IgD-negative memory B cell (primary cell): ENCODE results near the gene SUSD4. TPM values are rescaled to one million over a fixed set of nuclear protein-coding genes. Genes with fewer than 3 reads are reported as not detected.

Source experiments
- H3K27ac Mint-ChIP-seq, 3 donors: one replicate each; pipeline ENCODE4 v1.8.0; 2020 to 2022; ENCODE audit warnings: mild to moderate bottlenecking in 3 of 3, mixed read lengths in 3 of 3, moderate library complexity in 1 of 3
- H3K27me3 Mint-ChIP-seq: one replicate; pipeline ENCODE4 v1.8.0; 2021; ENCODE audit warnings: mixed read lengths
- H3K36me3 Mint-ChIP-seq: one replicate; pipeline ENCODE4 v1.8.0; 2020; ENCODE audit warnings: mild to moderate bottlenecking, mixed read lengths
- H3K4me1 Mint-ChIP-seq, 3 donors: one replicate each; pipeline ENCODE4 v1.8.0; 2020 to 2022; ENCODE audit warnings: mixed read lengths in 3 of 3, mild to moderate bottlenecking in 1 of 3
- H3K4me3 Mint-ChIP-seq, 4 donors: one replicate each; pipeline ENCODE4 v1.8.0; 2020 to 2022; ENCODE audit warnings: mild to moderate bottlenecking in 4 of 4, mixed read lengths in 4 of 4, moderate library complexity in 3 of 4
- H3K9me3 Mint-ChIP-seq, 3 donors: one replicate each; pipeline ENCODE4 v1.8.0; 2020 to 2021; ENCODE audit warnings: mixed read lengths in 3 of 3, mild to moderate bottlenecking in 1 of 3
- polyA plus RNA-seq: library from polyadenylated mRNA; unstranded; fragments of 300-500 nt; fragmentation: Illumina TruSeq; gene quantifications from one replicate; pipeline ENCODE4 v1.2.3, GENCODE V29; 2021

Gene SUSD4
- polyA plus RNA-seq, 1 donor from 2014 or later = 0.29 TPM

DNA sequence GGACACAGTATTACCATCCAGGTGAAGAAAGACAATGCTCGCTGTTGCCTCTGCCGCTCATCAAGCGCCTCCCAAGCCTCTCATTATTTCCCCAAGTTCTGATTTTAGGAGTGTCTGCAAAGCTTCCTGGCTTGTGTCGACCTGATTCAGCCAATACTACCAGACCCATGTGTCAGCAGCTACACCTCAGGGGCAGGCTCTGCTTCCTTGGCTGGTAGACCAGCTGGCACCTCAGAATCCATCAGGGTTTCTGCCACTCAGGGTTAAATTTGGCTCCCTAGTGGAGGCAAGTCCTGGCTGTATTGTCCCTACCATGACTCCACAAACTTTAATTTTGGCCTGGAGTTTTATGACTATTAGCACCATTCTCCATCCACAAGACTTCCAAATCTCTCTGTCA lies 35.4 kb downstream of the SUSD4 start:
- no peak overlapping the region for H3K4me3 Mint-ChIP-seq
- H3K27ac Mint-ChIP-seq = no peak overlapping the region
- peaks cover 11% of the 10 kb centered on the region for H3K27me3 Mint-ChIP-seq
- no peaks in the 10 kb centered on the region for H3K4me1 Mint-ChIP-seq
- peaks cover 2% of the 10 kb centered on the region for H3K36me3 Mint-ChIP-seq
- H3K9me3 Mint-ChIP-seq = peaks cover 0 to 3% (median 0%) of the 10 kb centered on the region in 3 donors

DNA sequence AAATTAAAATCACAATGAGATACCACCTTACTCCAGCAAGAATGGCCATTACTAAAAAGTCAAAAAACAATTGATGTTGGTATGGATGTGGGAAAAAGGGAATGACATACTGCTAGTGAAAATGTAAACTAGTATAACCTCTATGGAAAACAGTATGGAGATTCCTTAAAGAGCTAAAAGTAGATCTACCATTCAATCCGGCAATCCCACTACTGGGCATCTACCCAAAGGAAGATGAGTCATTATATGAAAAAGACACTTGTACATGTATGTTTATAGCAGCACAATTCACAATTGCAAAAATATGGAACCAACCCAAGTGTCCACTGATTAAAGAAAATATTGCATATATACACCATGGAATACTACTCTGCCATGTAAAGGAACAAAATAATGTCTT lies 37.2 kb downstream of the SUSD4 start:
- Mint-ChIP-seq H3K9me3 (peaks cover 0 to 3% (median 0%) of the 10 kb centered on the region in 3 donors), H3K4me1 (no peaks in the 10 kb centered on the region), H3K27ac (no peak overlapping the region), H3K27me3 (peaks cover 8% of the 10 kb centered on the region), H3K36me3 (peaks cover 2% of the 10 kb centered on the region), H3K4me3 (no peak overlapping the region)

DNA sequence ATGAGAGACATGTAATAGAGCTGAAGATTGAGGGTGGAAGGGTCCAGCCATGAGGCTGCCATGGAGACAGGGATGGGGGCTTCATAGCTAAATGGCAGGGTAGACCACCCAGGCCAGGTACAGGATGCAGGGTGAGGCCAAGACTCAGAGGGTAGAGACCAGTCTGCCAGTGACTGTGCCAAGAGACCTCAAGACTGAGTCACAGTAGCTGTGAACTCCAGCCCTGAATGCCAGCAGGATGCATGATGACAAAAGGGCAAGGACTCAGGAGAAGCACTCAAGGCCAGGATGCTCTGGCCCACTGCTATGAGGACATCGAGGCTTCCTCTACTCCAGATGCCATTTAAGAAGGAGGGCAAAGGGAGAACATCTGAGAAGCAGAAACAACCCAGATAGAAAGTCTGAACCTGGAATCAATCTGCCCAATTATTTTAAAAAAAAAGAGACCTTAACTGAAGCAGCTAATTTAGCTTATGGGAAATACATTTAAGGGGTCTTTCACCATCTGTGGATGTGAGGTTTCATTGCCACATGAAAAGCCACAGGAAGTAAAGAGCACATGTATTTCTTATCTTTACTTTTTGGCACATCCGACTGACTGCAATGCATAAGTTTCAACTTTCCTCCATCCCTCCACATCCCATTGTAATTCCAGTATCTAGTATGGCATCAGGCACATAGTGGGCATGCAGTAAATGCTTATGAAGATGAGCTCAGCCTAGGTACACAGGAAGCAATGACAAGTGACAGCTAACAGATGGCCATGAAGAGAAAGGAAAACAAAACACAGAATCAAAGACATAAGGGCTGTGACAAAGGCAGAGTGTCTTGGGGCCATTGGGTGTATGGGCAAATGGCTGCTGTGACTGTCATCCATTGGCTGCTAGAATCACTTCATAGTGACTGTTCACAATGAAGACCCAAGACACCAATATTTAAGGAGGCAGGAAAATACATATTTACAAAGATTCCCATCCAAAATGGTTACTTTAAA lies 40.2 kb downstream of the SUSD4 start:
- Mint-ChIP-seq H3K9me3 (peaks cover 0 to 3% (median 0%) of the 10 kb centered on the region in 3 donors), H3K27me3 (peaks cover 8% of the 10 kb centered on the region), H3K36me3 (peaks cover 3% of the 10 kb centered on the region), H3K4me3 (peak overlapping the region in 1 of 4 donors; percentile 55), H3K27ac (no peak overlapping the region), H3K4me1 (no peaks in the 10 kb centered on the region)

DNA sequence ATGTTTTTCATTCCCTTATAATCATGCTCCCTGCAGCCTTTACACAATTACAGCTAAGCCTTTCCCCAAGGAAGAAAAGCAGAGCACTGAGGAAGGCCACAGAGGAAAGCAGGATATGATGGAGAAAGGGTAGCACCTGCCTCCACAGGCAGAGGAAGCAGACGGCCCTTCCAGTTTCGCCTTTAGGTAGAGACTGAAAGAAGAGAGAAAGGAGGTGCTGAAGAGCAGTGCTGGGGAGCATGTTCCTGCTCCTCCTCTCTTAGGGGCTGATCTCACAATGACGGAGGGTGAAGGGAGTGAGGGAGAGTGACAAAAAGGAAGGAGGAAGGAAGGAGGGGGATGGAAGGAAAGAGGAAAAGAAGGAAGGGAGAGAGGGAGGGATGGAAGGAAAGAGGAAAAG lies 41.1 kb downstream of the SUSD4 start:
- H3K4me3 Mint-ChIP-seq = no peak overlapping the region
- no peaks in the 10 kb centered on the region for H3K4me1 Mint-ChIP-seq
- H3K9me3 Mint-ChIP-seq = peaks cover 0 to 3% (median 0%) of the 10 kb centered on the region in 3 donors

DNA sequence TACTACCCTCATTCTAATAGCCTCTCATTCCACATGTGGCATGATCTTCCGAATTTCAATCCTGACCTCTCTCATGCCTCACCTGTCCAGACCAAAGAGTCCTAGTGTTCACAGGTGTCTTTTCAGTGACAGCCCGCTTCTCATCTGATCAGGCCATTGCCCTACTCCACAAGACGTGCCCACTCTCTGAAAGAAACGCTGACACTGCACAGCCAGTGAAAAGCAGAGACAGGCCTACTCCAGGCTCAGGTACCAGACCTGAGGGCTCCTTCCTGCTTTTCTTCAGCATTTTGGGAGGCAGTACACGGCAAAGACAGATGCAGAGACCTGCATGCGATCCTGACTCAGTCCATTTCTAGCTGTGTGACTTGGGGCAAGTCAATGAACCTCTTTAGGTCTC lies 43.0 kb downstream of the SUSD4 start:
- H3K4me3 Mint-ChIP-seq = no peak overlapping the region
- H3K4me1 Mint-ChIP-seq = no peaks in the 10 kb centered on the region
- H3K27ac Mint-ChIP-seq = no peak overlapping the region
- peaks cover 3% of the 10 kb centered on the region for H3K36me3 Mint-ChIP-seq
- peaks cover 8% of the 10 kb centered on the region for H3K27me3 Mint-ChIP-seq
- peaks cover 0 to 8% (median under 1%) of the 10 kb centered on the region in 3 donors for H3K9me3 Mint-ChIP-seq

More for the DNA sequence above, 41.1 kb downstream of the SUSD4 start:
- Mint-ChIP-seq H3K27me3 (peaks cover 8% of the 10 kb centered on the region), H3K36me3 (peaks cover 3% of the 10 kb centered on the region), H3K27ac (no peak overlapping the region)

DNA sequence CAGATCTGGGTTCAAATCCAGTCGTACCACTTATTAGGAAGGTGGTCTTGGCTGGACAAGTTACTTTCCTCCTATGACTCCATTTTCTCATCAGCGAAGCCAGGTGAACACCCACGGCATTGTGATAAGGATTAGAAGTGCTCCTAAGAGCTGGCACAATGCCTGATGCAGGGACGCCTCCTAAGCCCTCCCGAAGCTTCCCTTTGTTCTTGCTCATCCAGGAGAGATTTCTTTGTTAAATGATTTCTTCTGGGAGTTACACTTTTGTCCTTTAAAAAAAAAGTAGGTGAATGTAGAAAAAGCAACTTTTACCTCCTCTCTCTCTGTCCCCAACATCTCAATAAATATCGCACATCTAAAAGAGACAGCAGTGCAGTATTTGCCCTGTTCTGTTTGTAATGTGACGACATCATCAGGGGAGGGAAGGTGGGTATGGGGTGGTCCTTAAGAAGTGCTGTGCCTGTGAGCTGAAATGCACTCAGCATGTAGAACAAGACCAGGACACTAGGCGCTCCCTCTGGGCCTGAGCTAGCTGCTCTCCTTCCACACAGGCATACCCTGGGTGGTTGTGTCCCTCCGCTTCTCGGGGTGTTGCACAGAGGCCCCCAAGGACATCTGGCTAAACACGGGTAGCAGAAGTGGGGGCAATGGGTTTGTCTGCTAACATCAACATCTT lies 43.9 kb downstream of the SUSD4 start:
- H3K9me3 Mint-ChIP-seq = peaks cover 0 to 8% (median 3%) of the 10 kb centered on the region in 3 donors
- H3K4me3 Mint-ChIP-seq = no peak overlapping the region
- H3K36me3 Mint-ChIP-seq = peaks cover 3% of the 10 kb centered on the region
- H3K27me3 Mint-ChIP-seq = peaks cover 8% of the 10 kb centered on the region
- H3K27ac Mint-ChIP-seq = no peak overlapping the region
- H3K4me1 Mint-ChIP-seq = no peaks in the 10 kb centered on the region

DNA sequence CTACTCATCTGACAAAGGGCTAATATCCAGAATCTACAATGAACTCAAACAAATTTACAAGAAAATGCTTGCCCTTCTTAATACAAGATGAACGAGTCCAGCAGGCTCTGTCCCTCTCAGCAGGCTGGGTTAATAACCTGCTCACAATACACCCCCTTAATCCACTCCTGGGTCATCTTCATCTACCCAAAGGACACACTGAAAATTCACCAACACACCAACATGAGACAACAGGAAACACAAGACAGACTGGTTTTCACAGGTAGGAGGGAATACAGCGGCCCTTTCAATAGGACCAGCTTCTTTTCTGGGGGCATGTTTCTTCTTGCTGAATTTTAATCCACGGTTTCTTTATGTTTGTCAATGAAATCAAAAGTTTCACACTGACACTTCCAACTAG lies 44.6 kb downstream of the SUSD4 start:
- Mint-ChIP-seq H3K9me3 (peaks cover 0 to 8% (median 3%) of the 10 kb centered on the region in 3 donors), H3K4me1 (no peaks in the 10 kb centered on the region), H3K4me3 (no peak overlapping the region), H3K27me3 (peaks cover 8% of the 10 kb centered on the region), H3K36me3 (peaks cover 3% of the 10 kb centered on the region), H3K27ac (no peak overlapping the region)

DNA sequence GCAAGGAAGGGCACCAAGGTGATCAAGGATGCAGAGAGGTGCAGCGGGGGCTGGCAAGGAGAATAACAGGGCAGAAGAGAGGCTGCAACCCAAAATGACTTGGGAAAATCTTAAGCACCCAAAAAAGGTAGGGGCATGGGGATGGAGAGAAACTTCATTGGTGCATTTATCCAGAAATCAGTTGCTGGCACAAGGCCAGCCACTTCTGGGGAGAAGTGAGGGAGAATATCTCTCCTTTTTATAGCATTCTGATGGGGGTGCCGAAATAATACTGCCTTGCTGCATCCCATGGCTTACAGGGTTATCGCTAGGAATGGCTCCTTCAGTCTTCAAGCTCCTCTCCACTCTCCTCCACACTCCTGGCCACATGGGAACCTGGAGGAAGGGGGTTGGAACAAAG lies 47.9 kb downstream of the SUSD4 start:
- Mint-ChIP-seq H3K4me3 (no peak overlapping the region), H3K9me3 (peaks cover 0 to 4% (median 3%) of the 10 kb centered on the region in 3 donors), H3K27ac (no peak overlapping the region), H3K36me3 (peaks cover 2% of the 10 kb centered on the region), H3K27me3 (peaks cover 7% of the 10 kb centered on the region), H3K4me1 (no peaks in the 10 kb centered on the region)

DNA sequence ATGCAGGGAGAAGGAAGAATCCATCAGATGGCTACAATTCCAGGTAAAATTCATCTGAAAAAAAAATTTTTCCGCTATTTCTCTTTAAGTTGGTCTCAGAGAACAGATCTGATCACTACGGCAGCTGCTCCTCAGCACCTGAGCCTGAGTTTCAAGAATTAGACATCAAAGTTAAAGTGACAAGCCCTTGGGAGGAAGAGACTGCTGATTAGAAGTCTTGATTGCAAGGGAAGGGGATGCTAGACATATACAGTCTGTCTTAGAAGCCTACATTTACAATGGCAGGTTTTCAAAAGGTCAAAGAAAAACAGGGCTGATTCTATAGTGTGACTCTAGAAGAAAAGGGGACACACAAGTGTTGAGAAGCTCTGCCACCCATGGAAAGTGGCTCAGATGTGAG lies 48.3 kb downstream of the SUSD4 start:
- Mint-ChIP-seq H3K4me3 (no peak overlapping the region), H3K36me3 (peaks cover 2% of the 10 kb centered on the region), H3K9me3 (peaks cover 0 to 4% (median 3%) of the 10 kb centered on the region in 3 donors), H3K27me3 (peaks cover 7% of the 10 kb centered on the region), H3K4me1 (no peaks in the 10 kb centered on the region), H3K27ac (no peak overlapping the region)

DNA sequence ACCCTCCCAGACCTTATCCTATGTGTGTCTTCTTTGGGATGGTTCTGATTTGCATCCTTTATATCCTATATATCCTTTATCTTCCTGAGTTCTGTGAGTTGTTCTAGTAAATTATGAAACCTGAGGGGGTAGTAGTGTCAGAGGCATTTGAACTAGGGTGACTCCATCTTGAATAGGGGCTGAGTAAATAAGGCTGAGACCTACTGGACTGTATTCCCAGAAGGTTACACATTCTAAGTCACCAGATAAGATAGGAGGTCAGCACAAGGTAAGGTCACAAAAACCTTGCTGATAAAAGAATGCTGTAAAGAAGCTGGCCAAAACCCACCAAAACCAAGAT lies 50.6 kb downstream of the SUSD4 start:
- H3K9me3 Mint-ChIP-seq = peaks cover 0 to 4% (median 3%) of the 10 kb centered on the region in 3 donors
- no peak overlapping the region for H3K27ac Mint-ChIP-seq
- H3K4me1 Mint-ChIP-seq = no peaks in the 10 kb centered on the region
- no peaks in the 10 kb centered on the region for H3K36me3 Mint-ChIP-seq
- H3K27me3 Mint-ChIP-seq = peaks cover 5% of the 10 kb centered on the region
- H3K4me3 Mint-ChIP-seq = no peak overlapping the region

DNA sequence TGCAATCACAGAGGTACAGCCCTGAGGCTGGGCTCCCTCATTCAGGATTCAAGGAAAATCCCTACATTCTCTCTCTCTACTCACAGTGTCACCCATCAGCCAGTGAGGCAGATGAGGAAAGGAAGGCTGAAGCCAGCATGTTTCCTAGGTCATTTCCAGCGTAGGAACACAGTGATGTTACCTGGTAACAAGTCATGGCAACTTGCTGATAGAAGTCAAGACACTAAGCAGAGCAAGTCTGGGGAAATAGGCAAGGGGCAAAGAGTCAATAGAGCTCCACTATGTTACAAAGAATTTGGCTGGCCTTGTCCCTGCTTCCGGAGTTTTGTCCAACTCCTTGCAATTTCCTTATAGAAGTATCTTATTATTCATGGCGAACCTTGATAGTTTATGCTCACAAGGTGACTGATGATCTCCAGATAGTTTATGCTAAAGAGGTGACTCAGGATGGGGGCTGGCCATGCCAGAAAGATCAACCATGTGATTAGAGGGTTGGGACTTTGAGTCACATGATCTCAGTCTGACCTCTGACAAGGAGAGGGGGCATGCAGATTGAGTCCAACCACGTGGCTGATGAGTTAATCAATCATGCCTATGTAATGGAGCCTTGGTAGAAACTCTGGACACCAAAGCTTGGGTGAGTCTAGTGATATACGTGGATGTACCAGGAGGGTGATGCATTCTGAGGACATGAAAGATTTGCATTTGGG lies 51.1 kb downstream of the SUSD4 start:
- H3K9me3 Mint-ChIP-seq = peaks cover 0 to 4% (median 3%) of the 10 kb centered on the region in 3 donors
- H3K27me3 Mint-ChIP-seq = peaks cover 6% of the 10 kb centered on the region
- no peaks in the 10 kb centered on the region for H3K4me1 Mint-ChIP-seq
- H3K36me3 Mint-ChIP-seq = no peaks in the 10 kb centered on the region
- H3K4me3 Mint-ChIP-seq = no peak overlapping the region
- no peak overlapping the region for H3K27ac Mint-ChIP-seq

DNA sequence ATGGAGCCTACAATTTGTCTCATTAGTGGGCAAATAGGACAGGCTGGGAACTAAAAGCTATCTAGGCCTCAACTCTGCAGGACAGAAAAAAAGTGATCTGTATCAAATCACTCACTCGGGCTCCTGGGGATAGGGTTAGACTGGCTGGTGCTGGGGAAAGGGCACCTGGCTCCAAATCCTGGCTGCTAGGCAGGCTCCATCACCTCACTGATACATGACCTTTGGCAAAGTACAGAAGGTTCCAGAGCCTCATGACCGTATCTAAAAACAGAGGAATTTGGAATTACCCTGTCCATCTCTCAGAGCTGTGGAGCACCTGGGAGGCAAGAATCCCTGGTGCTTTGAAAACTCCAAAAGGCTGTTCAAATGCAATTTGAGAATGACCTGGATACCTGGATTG lies 51.7 kb downstream of the SUSD4 start:
- no peak overlapping the region for H3K27ac Mint-ChIP-seq
- no peaks in the 10 kb centered on the region for H3K36me3 Mint-ChIP-seq
- no peak overlapping the region for H3K4me3 Mint-ChIP-seq
- H3K4me1 Mint-ChIP-seq = no peaks in the 10 kb centered on the region
- H3K27me3 Mint-ChIP-seq = peaks cover 6% of the 10 kb centered on the region
- H3K9me3 Mint-ChIP-seq = peaks cover 0 to 3% (median 2%) of the 10 kb centered on the region in 3 donors

DNA sequence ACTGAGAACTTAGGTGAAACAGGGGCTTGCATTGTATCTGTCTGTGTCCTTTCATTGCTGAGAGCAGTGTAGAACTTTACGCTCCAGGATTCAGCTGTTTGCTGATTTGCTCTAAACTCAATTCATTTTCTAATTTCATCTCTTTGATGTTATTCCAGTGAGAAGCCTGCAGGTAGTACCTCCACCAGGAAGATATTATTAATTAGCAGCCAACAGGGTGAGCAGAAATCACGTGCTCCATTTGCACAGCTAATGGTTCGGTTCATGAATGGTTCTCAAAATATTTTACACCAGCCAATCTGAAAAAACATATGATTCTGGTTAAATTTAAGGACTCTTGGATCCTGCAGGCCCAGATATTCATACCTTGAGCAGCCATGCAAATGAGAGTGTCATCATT lies 52.1 kb downstream of the SUSD4 start:
- Mint-ChIP-seq H3K9me3 (peaks cover 0 to 3% (median 0%) of the 10 kb centered on the region in 3 donors), H3K4me1 (no peaks in the 10 kb centered on the region), H3K36me3 (no peaks in the 10 kb centered on the region), H3K4me3 (no peak overlapping the region), H3K27me3 (peaks cover 6% of the 10 kb centered on the region), H3K27ac (no peak overlapping the region)

DNA sequence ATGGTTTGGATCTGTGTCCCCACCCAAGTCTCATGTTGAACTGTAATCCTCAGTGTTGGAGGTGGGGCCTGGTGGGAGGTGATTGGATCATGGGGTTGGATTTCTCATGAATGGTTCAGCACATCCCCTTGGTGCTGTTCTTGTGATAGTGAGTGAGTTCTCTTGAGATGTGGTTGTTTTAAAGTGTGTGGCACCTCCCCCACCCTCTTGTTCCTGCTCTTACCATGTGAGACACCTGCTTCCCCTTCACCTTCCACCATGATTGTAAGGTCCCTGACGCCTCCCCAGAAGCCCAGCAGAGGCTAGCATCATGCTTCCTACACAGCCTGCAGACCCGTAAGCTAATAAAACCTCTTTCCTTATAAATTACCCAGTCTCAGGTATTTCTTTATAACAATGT lies 55.8 kb downstream of the SUSD4 start:
- peaks cover 3 to 6% (median 5%) of the 10 kb centered on the region in 3 donors for H3K9me3 Mint-ChIP-seq
- no peak overlapping the region for H3K27ac Mint-ChIP-seq
- H3K4me3 Mint-ChIP-seq = no peak overlapping the region
- H3K4me1 Mint-ChIP-seq = no peaks in the 10 kb centered on the region
- peaks cover 1% of the 10 kb centered on the region for H3K27me3 Mint-ChIP-seq
- H3K36me3 Mint-ChIP-seq = no peaks in the 10 kb centered on the region

DNA sequence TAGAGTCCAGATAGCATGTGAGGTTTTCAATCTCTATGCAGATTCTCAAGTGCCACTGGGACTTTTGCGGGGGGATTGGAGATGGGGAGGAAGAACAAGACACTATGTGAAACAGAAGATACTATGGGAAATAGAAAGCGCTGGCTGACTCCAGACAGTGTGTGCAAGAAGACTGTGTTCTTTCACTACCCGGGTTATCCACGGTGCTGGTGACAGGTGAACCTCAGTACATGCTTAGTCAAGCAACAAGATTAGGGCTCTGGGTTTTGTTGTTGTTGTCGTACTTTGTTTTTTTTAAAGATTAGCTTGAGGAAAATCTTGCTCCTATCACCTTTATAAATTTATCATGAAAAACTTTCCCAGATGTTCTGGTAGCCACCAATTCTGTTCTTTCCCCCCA lies 56.4 kb downstream of the SUSD4 start:
- Mint-ChIP-seq H3K9me3 (peaks cover 4 to 6% (median 5%) of the 10 kb centered on the region in 3 donors), H3K4me3 (no peak overlapping the region)

More for the DNA sequence above, 56.4 kb downstream of the SUSD4 start:
- H3K36me3 Mint-ChIP-seq = no peaks in the 10 kb centered on the region
- H3K27me3 Mint-ChIP-seq = peaks cover 1% of the 10 kb centered on the region
- no peaks in the 10 kb centered on the region for H3K4me1 Mint-ChIP-seq
- H3K27ac Mint-ChIP-seq = no peak overlapping the region
